OCI-LY1 (cell line): ENCODE data around the gene TLK1.

Experiments
- CTCF ChIP-seq: fragments of 200-600 bp; sonication (generic), shearing (Covaris generic); IDR thresholded peaks from 2 replicates; pipeline ENCODE4 v1.5.1; 2017; ENCODE audit warnings: mild to moderate bottlenecking, antibody characterized with exemption, low read length, moderate library complexity, mixed read lengths
- EZH2 ChIP-seq: fragments of 200-600 bp; sonication (generic), shearing (Covaris generic); IDR thresholded peaks from 2 replicates; pipeline ENCODE4 v1.8.0; 2017; ENCODE audit warnings: borderline replicate concordance, mixed run types, mild to moderate bottlenecking, antibody characterized with exemption, low read length, moderate library complexity, mixed read lengths

- TF ChIP-seq CTCF, result no peak
- no peak for TF ChIP-seq EZH2
Measured at GRCh38 chr2:171089489-171089888, 71.2 kb downstream of the TLK1 start.
